GM23338 (cell line): ENCODE data around the gene SLC26A5. TPM values are rescaled to one million over a fixed set of nuclear protein-coding genes. Genes with fewer than 3 reads are reported as not detected.

Source experiments
- ATAC-seq: fragments of 200-7000 bp; cut with Tn5 transposase; 3 replicates; pipeline ENCODE4 v1.9.1; 2020
- DNase-seq: peaks from one replicate; pipeline ENCODE4 v3.0.0-alpha.2; 2015; ENCODE audit warnings: low spot score
- H2AFZ ChIP-seq: fragments of 200-600 bp; sonication (generic); 2 replicates; pipeline ENCODE4 v1.8.0; 2016; ENCODE audit warnings: antibody characterized with exemption, mild to moderate bottlenecking, moderate library complexity
- H3F3A ChIP-seq: fragments of 200-600 bp; sonication (generic); replicated peaks from 2 replicates; pipeline ENCODE4 v1.8.0; 2017; ENCODE audit warnings: antibody characterized with exemption, mixed run types, low read depth
- H3K27ac ChIP-seq: fragments of 200-600 bp; sonication (generic); 2 replicates; pipeline ENCODE4 v1.6.1; 2016; ENCODE audit warnings: low read depth
- H3K27me3 ChIP-seq: fragments of 200-600 bp; sonication (generic); 2 replicates; pipeline ENCODE4 v1.8.0; 2016; ENCODE audit warnings: mild to moderate bottlenecking, mixed run types, moderate library complexity; ENCODE audit not compliant: insufficient read depth
- H3K36me3 ChIP-seq: fragments of 200-600 bp; sonication (generic); 2 replicates; pipeline ENCODE4 v1.8.0; 2016; ENCODE audit warnings: mild to moderate bottlenecking; ENCODE audit not compliant: insufficient read depth
- H3K4me1 ChIP-seq: fragments of 200-600 bp; sonication (generic); 2 replicates; pipeline ENCODE4 v1.8.0; 2016; ENCODE audit warnings: mild to moderate bottlenecking, moderate library complexity; ENCODE audit not compliant: insufficient read depth
- H3K4me2 ChIP-seq: fragments of 200-600 bp; sonication (generic); 2 replicates; pipeline ENCODE4 v1.7.1; 2017; ENCODE audit warnings: mixed run types
- H3K4me3 ChIP-seq: fragments of 200-600 bp; sonication (generic); 2 replicates; pipeline ENCODE4 v1.6.1; 2016; ENCODE audit warnings: mixed run types
- H3K79me2 ChIP-seq: fragments of 200-600 bp; sonication (generic); replicated peaks from 2 replicates; pipeline ENCODE4 v1.8.0; 2017; ENCODE audit warnings: mild to moderate bottlenecking; ENCODE audit not compliant: insufficient read depth
- H3K9me2 ChIP-seq: fragments of 200-600 bp; sonication (generic); 2 replicates; pipeline ENCODE4 v1.8.0; 2017; ENCODE audit not compliant: insufficient read depth
- H4K20me1 ChIP-seq: fragments of 200-600 bp; sonication (generic); replicated peaks from 2 replicates; pipeline ENCODE4 v1.8.0; 2017; ENCODE audit warnings: mild to moderate bottlenecking; ENCODE audit not compliant: insufficient read depth
- H3K27ac Mint-ChIP-seq: 2 replicates; pipeline ENCODE4 v1.8.0; 2020; ENCODE audit warnings: inconsistent platforms, mild to moderate bottlenecking, moderate library complexity, mixed read lengths
- H3K27me3 Mint-ChIP-seq: 3 replicates; pipeline ENCODE4 v1.8.0; 2022; ENCODE audit warnings: low read depth, mild to moderate bottlenecking, moderate library complexity, mixed read lengths, inconsistent platforms; ENCODE audit not compliant: insufficient read depth, poor library complexity
- H3K36me3 Mint-ChIP-seq: 3 replicates; pipeline ENCODE4 v1.8.0; 2021; ENCODE audit warnings: low read depth, mild to moderate bottlenecking, inconsistent platforms, moderate library complexity, mixed read lengths
- H3K4me1 Mint-ChIP-seq: 3 replicates; pipeline ENCODE4 v1.8.0; 2020; ENCODE audit warnings: mild to moderate bottlenecking, inconsistent platforms, mixed read lengths
- H3K4me3 Mint-ChIP-seq: 3 replicates; pipeline ENCODE4 v1.8.0; 2021; ENCODE audit warnings: moderate library complexity, mild to moderate bottlenecking, inconsistent platforms, mixed read lengths
- H3K9me3 Mint-ChIP-seq: 3 replicates; pipeline ENCODE4 v1.8.0; 2020; ENCODE audit warnings: moderate library complexity, mild to moderate bottlenecking, inconsistent platforms, mixed read lengths
- CREB1 ChIP-seq: fragments of 250-450 bp; sonication (Bioruptor Pico); IDR thresholded peaks from 2 replicates; pipeline ENCODE4 v1.5.0; 2020; ENCODE audit warnings: low read depth, mild to moderate bottlenecking, moderate library complexity
- CTCF ChIP-seq, 2 experiments: fragments of 200-600 bp in 1 of 2; sonication (generic) in 1 of 2; conservative IDR thresholded peaks; 2 replicates each; pipeline versions ENCODE4 v1.5.1 to v1.6.1; 2016 to 2017; ENCODE audit warnings: antibody characterized with exemption in 2 of 2, low read depth in 2 of 2, mild to moderate bottlenecking in 2 of 2, moderate library complexity in 1 of 2
- ETS1 ChIP-seq: IDR thresholded peaks from 2 replicates; pipeline ENCODE4 v1.6.1; 2016; ENCODE audit warnings: antibody characterized with exemption
- EZH2 ChIP-seq: fragments of 200-600 bp; sonication (generic); IDR thresholded peaks from one replicate; pipeline ENCODE4 v1.8.0; 2017; ENCODE audit warnings: antibody characterized with exemption, mild to moderate bottlenecking, low read depth; ENCODE audit not compliant: unreplicated experiment
- EZH2phosphoT487 ChIP-seq: fragments of 200-600 bp; sonication (generic); IDR thresholded peaks from one replicate; pipeline ENCODE4 v1.8.1; 2018; ENCODE audit warnings: antibody characterized with exemption; ENCODE audit not compliant: unreplicated experiment
- JUNB ChIP-seq: IDR thresholded peaks from one replicate; pipeline ENCODE4 v1.6.1; 2016; ENCODE audit warnings: antibody characterized with exemption; ENCODE audit not compliant: unreplicated experiment
- NANOG ChIP-seq: IDR thresholded peaks from 2 replicates; pipeline ENCODE4 v1.6.1; 2016; ENCODE audit warnings: antibody characterized with exemption, borderline replicate concordance
- POLR2AphosphoS5 ChIP-seq: IDR thresholded peaks from 2 replicates; pipeline ENCODE4 v1.6.1; 2016; ENCODE audit warnings: antibody characterized with exemption, low read depth
- STAT1 ChIP-seq: IDR thresholded peaks from one replicate; pipeline ENCODE4 v1.6.1; 2016; ENCODE audit warnings: antibody characterized with exemption; ENCODE audit not compliant: unreplicated experiment
- ZNF114 ChIP-seq: fragments of 250-450 bp; sonication (Bioruptor Pico); IDR thresholded peaks from 2 replicates; pipeline ENCODE4 v1.5.0; 2020; ENCODE audit warnings: mild to moderate bottlenecking, moderate library complexity
- ZNF331 ChIP-seq: fragments of 250-450 bp; sonication (Bioruptor Pico); IDR thresholded peaks from 2 replicates; pipeline ENCODE4 v1.5.0; 2020; ENCODE audit warnings: low read depth, mild to moderate bottlenecking, moderate library complexity
- polyA plus RNA-seq: library from polyadenylated mRNA; unstranded; fragments of >200 nt; fragmentation: Nextera tagmentation; extraction: Ambion mirVana; gene quantifications from 2 replicates; pipeline ENCODE4 v1.2.1, GENCODE V29; 2016
- total RNA-seq: library from RNA; depleted of rRNA; stranded (reverse); fragments of >200 nt; shearing (Covaris generic); gene quantifications from 2 replicates; pipeline ENCODE4 v1.2.3, GENCODE V29; 2014

SLC26A5 gene
- total and polyA plus RNA-seq, 2 experiments from 2014 or later = 0.49 to 1.0 TPM

- Histone ChIP-seq H3K27me3 (peaks cover under 1% of the 10 kb centered on the region; the same call in 1 of the 2 replicates), H3K79me2 (no peaks in the 10 kb centered on the region), H3K9me2 (no peaks in the 10 kb centered on the region), H3K4me3 (no peak overlapping the region), H3K4me2 (no peak overlapping the region), H3K4me1 (no peaks in the 10 kb centered on the region), H3K27ac (no peak overlapping the region), H3F3A (no peaks in the 10 kb centered on the region), H4K20me1 (no peaks in the 10 kb centered on the region), H2AFZ (no peak overlapping the region), H3K36me3 (no peaks in the 10 kb centered on the region)
- Mint-ChIP-seq H3K36me3 (no peaks in the 10 kb centered on the region), H3K9me3 (no peaks in the 10 kb centered on the region), H3K4me1 (no peaks in the 10 kb centered on the region), H3K27ac (no peak overlapping the region), H3K4me3 (no peak overlapping the region), H3K27me3 (peaks cover 5% of the 10 kb centered on the region)
- DNase-seq (no peak), ATAC-seq (no peak)
- TF ChIP-seq NANOG = no peak
- no peak for TF ChIP-seq POLR2AphosphoS5
- TF ChIP-seq ZNF331 (CRISPR knock-in tag) = no peak
- no peak for TF ChIP-seq EZH2
- no peak for TF ChIP-seq JUNB
- TF ChIP-seq ZNF114 = no peak
- TF ChIP-seq STAT1 = no peak
- TF ChIP-seq ETS1 = no peak
- TF ChIP-seq EZH2phosphoT487 = no peak
- TF ChIP-seq CREB1 = no peak
Measured at GRCh38 chr7:103437623-103438022, 8.4 kb downstream of the SLC26A5 start.

GRCh38 chr7:103432712-103433111 is 13.3 kb downstream of the SLC26A5 start:
- Histone ChIP-seq H4K20me1 (no peaks in the 10 kb centered on the region), H2AFZ (no peak overlapping the region), H3K36me3 (no peaks in the 10 kb centered on the region), H3K27ac (no peak overlapping the region), H3K9me2 (no peaks in the 10 kb centered on the region), H3K79me2 (no peaks in the 10 kb centered on the region), H3K4me1 (no peaks in the 10 kb centered on the region), H3F3A (no peaks in the 10 kb centered on the region), H3K27me3 (no peaks in the 10 kb centered on the region), H3K4me2 (no peak overlapping the region), H3K4me3 (no peak overlapping the region)
- H3K27ac Mint-ChIP-seq = no peak overlapping the region
- H3K27me3 Mint-ChIP-seq = no peaks in the 10 kb centered on the region
- no peaks in the 10 kb centered on the region for H3K9me3 Mint-ChIP-seq
- H3K36me3 Mint-ChIP-seq = no peaks in the 10 kb centered on the region
- H3K4me3 Mint-ChIP-seq = no peak overlapping the region
- no peak for TF ChIP-seq STAT1
- no peak for TF ChIP-seq ZNF114
- no peak for TF ChIP-seq CTCF (conservative IDR thresholded peaks at IDR 0.05; ENCODE audit: low read depth in 2 of 2)
- TF ChIP-seq ETS1 = no peak
- no peak for TF ChIP-seq POLR2AphosphoS5
- TF ChIP-seq ZNF331 (CRISPR knock-in tag) = no peak
- no peaks in the 10 kb centered on the region for H3K4me1 Mint-ChIP-seq
- ATAC-seq (no peak), DNase-seq (no peak)
